Measurements from ENCODE around the gene NBEAL2.

NBEAL2 gene

DNA sequence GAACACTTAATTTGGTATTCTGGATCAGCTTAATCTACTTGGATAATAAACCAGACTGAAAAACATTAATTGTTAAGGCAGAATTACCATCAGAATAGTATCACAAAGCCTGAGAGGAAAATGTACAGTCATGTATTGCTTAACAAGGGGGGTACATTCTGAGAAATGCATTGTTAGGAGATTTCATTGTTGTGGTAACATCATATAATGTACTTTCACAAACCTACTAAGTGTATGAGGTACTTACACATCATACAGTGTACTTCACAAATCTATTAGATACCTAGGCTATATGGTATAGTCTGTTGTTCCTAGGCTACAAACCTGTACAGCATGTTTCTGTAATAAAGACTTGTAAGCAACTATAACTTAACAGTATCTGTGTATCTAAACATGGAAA lies 68.2 kb downstream of the NBEAL2 start:
- DNase-seq (ENCODE audit: low spot score) = no peak
- ChIA-PET POLR2A (ENCODE audit: low non-redundant PET) (no interaction called here), CTCF (no interaction called here)
- H3K27ac ChIP-seq = peak overlapping the region; percentile 13; the same call in 1 of the 2 replicates
- TF ChIP-seq, protein P1, sequence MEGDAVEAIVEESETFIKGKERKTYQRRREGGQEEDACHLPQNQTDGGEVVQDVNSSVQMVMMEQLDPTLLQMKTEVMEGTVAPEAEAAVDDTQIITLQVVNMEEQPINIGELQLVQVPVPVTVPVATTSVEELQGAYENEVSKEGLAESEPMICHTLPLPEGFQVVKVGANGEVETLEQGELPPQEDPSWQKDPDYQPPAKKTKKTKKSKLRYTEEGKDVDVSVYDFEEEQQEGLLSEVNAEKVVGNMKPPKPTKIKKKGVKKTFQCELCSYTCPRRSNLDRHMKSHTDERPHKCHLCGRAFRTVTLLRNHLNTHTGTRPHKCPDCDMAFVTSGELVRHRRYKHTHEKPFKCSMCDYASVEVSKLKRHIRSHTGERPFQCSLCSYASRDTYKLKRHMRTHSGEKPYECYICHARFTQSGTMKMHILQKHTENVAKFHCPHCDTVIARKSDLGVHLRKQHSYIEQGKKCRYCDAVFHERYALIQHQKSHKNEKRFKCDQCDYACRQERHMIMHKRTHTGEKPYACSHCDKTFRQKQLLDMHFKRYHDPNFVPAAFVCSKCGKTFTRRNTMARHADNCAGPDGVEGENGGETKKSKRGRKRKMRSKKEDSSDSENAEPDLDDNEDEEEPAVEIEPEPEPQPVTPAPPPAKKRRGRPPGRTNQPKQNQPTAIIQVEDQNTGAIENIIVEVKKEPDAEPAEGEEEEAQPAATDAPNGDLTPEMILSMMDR (conservative IDR thresholded peaks at IDR 0.05; ENCODE audit: low read depth) = no peak

DNA sequence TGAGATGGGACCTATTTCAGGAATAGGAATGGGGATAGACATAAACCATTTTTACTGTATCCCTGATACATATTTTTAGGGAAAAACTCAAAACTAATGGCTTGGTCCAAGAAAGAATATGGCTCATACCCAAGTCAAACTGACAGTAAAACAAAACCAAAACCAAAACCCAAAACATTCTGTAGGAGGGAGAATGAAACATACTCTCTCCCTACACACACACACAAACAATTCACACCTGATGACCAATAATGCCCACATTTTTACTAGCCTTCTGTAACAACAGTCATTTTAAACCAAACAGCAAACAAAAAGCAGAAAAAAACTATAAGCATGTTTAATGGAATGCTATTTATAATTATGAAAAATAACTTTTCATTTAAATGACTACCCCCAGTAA lies 74.9 kb downstream of the NBEAL2 start:
- TF ChIP-seq, protein P1 (conservative IDR thresholded peaks at IDR 0.05; ENCODE audit: low read depth) = no peak
- no peak overlapping the region for H3K27ac ChIP-seq
- CTCF ChIA-PET = no interaction called here
- POLR2A ChIA-PET (ENCODE audit: low non-redundant PET) = no interaction called here
- DNase-seq (ENCODE audit: low spot score) = no peak

DNA sequence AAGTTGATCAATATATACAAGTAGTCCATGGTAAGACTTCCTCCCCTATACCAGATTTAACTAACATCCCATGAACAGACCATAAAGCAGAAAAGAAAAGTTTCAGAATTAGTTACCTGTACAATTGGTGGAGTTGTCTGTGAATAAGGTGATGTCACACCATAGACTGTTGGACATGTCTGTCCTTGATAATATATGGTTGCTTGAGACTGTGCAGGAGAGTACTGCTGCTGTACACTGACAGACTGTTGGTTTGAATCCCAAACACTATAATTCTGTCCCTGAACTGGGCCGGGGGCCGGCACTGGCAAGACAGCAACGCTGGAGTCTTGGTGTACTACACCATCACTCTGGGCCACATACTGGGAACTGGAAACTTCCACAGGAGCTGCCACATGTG lies 77.2 kb downstream of the NBEAL2 start:
- no peak overlapping the region for H3K27ac ChIP-seq
- TF ChIP-seq, protein P1 (conservative IDR thresholded peaks at IDR 0.05; ENCODE audit: low read depth) = no peak
- DNase-seq (ENCODE audit: low spot score) = no peak
- ChIA-PET POLR2A (ENCODE audit: low non-redundant PET) (no interaction called here), CTCF (no interaction called here)

DNA sequence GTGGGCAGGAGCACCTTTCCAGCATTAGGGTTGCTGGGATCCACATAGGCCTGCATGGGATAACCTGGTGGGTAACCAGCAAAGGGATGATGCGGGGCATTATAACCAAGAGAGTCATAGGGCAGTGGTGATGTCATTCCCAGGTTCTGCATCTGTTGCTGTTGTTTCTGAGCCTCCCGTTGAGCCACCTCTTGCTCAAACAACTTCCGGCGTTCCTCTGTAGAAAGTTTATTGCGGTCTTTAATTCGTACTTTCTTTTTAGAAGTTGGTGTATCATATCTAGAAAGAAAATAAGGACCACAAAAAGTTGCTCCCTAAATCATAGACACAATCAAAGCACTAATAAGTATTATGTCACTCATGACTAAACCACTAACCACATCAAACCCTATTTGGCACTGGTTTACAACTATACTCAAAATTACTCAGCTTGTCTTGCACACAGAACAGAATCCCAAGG lies 77.8 kb downstream of the NBEAL2 start:
- ChIA-PET CTCF (no interaction called here), POLR2A (ENCODE audit: low non-redundant PET) (no interaction called here)
- DNase-seq (ENCODE audit: low spot score) = peak; percentile 1
- H3K27ac ChIP-seq = no peak overlapping the region
- TF ChIP-seq, protein P1 (conservative IDR thresholded peaks at IDR 0.05; ENCODE audit: low read depth) = no peak
